KG1 (cell line): ENCODE measurements around the gene GOLPH3L.
"Not testable (repeated sequence)": the region's sequence is repeated elsewhere in the genome, so short reads cannot be mapped to it uniquely, and the experiment has no call there.

Experiments
- DNase-seq: peaks from one replicate; lab custom pipeline; 2025; lab: John Stamatoyannopoulos, UW

Gene GOLPH3L

GRCh38 chr1:150615346-150616201, 81.4 kb downstream of the GOLPH3L start:
- no peak for DNase-seq

GRCh38 chr1:150613061-150613920, 83.7 kb downstream of the GOLPH3L start:
- DNase-seq, result peak; percentile 57

- DNase-seq, result no peak
Measured at GRCh38 chr1:150612014-150612345, 85.0 kb downstream of the GOLPH3L start.

GRCh38 chr1:150610576-150610975, 86.4 kb downstream of the GOLPH3L start:
- DNase-seq, result no peak

- DNase-seq, result no peak
Measured at GRCh38 chr1:150609732-150610131, 87.2 kb downstream of the GOLPH3L start.

- no peak for DNase-seq
Measured at GRCh38 chr1:150606463-150607142, 90.4 kb downstream of the GOLPH3L start.

- DNase-seq, result not testable (repeated sequence)
Measured at GRCh38 chr1:150605451-150605731, 91.6 kb downstream of the GOLPH3L start.

GRCh38 chr1:150604226-150604588, 92.7 kb downstream of the GOLPH3L start:
- no peak for DNase-seq

- DNase-seq, result no peak
Measured at GRCh38 chr1:150603711-150604110, 93.2 kb downstream of the GOLPH3L start.

- not testable (repeated sequence) for DNase-seq
Measured at GRCh38 chr1:150602372-150602771, 94.6 kb downstream of the GOLPH3L start.

- no peak for DNase-seq
Measured at GRCh38 chr1:150601540-150601939, 95.4 kb downstream of the GOLPH3L start.

GRCh38 chr1:150598346-150598745, 98.6 kb downstream of the GOLPH3L start:
- DNase-seq, result not testable (repeated sequence)

GRCh38 chr1:150596976-150597375, 100.0 kb downstream of the GOLPH3L start:
- DNase-seq, result no peak
